HG03139 (cell line): ENCODE measurements around the gene PROM2.
"Not testable (repeated sequence)": the region's sequence is repeated elsewhere in the genome, so short reads cannot be mapped to it uniquely, and the experiment has no call there.

Experiments used
- ATAC-seq: cut with Tn5 transposase; IDR thresholded peaks from one replicate; pipeline ENCODE4 v1.9.1; 2021; ENCODE audit not compliant: unreplicated experiment

Gene PROM2, protein sequence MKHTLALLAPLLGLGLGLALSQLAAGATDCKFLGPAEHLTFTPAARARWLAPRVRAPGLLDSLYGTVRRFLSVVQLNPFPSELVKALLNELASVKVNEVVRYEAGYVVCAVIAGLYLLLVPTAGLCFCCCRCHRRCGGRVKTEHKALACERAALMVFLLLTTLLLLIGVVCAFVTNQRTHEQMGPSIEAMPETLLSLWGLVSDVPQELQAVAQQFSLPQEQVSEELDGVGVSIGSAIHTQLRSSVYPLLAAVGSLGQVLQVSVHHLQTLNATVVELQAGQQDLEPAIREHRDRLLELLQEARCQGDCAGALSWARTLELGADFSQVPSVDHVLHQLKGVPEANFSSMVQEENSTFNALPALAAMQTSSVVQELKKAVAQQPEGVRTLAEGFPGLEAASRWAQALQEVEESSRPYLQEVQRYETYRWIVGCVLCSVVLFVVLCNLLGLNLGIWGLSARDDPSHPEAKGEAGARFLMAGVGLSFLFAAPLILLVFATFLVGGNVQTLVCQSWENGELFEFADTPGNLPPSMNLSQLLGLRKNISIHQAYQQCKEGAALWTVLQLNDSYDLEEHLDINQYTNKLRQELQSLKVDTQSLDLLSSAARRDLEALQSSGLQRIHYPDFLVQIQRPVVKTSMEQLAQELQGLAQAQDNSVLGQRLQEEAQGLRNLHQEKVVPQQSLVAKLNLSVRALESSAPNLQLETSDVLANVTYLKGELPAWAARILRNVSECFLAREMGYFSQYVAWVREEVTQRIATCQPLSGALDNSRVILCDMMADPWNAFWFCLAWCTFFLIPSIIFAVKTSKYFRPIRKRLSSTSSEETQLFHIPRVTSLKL

DNA sequence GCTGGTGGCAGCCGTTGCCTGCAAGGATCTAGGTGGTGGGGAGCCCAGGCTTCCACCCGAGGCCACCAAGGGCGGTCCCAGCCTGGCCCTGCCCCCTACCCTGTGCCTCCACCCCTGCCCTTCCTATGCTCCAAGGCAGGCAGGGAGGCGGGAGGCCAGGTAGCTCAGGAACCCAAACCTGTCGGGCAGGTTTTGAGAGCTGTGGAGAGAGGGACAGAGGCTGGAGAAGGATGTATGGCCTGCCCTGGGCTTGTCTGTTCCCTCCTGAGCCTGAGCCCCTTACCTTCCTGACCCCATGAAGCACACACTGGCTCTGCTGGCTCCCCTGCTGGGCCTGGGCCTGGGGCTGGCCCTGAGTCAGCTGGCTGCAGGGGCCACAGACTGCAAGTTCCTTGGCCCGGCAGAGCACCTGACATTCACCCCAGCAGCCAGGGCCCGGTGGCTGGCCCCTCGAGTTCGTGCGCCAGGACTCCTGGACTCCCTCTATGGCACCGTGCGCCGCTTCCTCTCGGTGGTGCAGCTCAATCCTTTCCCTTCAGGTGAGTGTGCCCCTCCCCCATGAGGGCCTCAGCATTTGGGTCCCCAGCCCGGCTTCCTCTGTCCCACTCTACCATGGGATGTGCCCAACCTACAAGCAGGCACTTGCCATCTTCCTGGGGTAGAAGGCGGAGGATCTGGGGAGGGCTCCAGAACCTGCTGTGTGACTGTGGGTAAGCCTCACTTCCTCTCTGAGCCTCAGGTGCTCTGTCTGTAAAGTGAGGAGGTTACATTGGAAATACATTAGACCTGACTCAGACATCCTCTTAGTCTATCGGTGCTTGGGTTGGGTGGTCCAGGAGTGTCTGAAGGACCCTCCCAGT lies at the start of gene PROM2:
PROM2 (plus strand) TSS at position 159 of the 860 bp plus-strand sequence; CDS start at position 296, 137 bp downstream.
- ATAC-seq = no peak

DNA sequence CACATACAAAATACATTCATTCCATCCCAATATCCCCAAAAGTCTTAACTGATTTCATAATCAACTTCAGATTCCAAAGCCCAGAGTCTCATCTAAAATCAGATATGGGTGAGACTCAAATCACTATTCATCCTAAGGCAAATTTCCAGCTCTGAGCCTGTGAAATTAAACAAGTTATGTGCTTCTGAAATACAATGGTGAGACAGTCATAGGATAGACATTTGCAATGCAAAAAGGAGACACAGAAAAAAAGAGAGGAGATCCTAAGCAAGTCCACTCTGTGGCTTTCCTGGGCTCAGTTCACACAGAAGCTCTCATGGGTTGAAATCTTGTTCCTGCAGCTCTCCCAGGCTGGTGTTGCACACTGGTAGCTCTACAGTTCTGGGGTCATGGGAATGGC lies 48.6 kb upstream of the PROM2 start:
- ATAC-seq = no peak

DNA sequence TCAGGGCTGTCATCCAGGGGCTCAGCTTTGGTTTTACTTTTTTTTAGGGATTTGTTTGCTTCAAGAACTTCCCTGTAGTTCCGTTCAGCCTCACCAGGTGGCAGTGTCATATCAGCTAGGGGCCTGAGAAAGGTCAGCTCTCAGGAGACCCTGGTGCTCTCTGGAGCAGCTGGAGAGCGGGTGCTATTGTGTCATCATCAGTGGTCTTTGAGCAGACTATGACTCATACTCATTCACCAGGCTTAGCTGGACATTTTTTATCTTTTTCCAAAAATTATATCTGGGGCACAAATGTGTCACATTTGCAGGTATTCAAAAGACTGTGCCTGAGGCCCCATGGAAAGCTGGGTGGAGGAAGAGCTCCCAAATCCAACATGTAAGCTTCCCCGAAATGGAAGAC lies 42.5 kb upstream of the PROM2 start:
- ATAC-seq = no peak

DNA sequence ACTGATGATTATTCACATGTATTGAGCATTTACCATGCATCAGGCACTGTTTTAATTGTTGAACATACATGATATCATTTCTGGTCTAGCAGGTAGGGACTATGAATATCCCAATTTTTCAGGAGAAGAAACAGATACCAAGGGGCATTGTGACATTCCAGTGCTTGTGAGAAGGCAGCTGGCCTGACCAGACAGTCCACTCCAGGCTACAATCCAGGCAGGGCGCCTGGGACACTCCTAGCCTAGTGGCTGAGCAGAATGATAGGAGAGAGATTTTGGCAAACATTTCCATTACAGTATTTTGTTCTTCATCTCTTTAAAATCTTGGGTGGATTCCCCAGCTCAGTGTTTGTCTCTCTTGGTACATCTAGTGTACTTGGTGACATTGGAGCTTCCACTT lies 42.0 kb upstream of the PROM2 start:
- ATAC-seq = no peak

DNA sequence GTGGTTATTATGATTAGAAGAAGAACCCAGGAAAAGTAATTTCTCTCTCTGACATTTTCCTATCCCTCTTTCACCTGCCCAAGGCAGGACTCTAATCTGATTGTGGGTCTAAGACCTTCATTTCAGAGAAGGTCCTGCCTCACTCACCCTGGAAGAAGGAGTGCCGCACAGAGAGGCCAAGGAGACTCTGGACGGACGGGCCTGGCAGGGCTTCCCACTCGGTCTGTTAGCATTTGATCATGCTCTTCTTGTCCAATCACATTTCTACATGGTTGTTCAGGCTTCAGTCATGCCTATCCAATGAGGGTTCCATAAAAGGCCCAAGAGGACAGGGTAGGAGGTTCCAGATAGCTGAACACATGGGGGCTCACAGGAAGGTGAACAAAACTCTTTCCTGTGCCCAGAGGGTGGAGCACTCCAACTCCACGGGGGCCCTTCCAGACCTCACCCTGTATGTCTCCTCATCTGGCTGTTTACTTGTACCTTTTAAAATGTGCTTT lies 39.9 kb upstream of the PROM2 start:
- ATAC-seq = no peak

DNA sequence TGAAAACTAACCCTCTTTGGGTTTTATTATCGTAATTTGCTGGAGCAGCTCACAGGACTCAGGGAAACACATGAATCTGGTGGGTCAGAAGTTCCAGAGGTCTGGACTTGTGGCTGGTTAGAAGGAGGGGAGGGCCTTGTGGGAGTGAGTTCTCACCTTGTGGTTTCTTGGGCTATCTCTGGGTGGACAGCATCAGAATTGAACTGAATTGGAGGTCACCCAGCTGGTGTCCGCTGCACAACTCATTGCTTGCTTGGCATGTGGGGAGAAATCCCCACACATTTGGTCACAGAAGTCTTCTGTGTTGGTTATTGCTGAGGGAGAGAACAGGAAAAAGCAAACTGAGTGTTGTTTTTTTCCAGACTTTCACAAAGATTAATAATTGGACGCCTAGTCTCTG lies 39.4 kb upstream of the PROM2 start:
- no peak for ATAC-seq

DNA sequence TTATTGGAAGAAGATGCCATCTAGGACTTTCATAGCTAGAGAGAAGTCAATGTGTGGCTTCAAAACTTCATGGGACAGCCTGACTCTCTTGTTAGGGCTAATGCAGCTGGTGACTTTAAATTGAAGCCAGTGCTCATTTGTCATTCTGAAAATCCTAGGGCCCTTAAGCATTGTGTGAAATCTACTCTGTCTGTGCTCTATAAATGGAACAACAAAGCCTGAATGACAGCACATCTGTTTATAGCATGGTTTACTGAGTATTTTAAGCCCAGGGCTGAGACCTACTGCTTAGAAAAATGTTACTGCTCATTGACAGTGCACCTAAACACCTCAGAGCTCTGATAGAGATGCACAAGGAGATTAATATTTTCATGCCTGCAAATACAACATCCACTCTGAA lies 36.1 kb upstream of the PROM2 start:
- no peak for ATAC-seq

DNA sequence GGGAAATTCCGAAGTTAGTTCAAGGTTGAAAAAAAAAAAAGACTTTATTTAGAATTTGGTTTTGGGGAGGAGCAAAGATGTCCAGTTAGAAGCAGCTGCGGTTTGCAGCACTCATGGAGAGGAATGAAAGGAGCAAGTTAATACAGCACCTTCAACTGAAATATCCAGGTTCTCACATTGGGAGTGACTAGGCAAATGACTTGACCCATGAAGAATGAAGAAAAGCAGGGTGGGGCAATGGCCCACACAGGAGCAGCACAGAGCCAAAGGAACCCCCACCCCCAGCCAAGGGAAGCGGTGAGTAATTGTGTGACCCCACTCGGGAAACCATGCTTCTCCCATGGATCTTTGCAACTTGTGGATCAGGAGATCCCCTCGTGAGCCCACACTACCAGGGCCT lies 34.2 kb upstream of the PROM2 start:
- ATAC-seq = no peak

DNA sequence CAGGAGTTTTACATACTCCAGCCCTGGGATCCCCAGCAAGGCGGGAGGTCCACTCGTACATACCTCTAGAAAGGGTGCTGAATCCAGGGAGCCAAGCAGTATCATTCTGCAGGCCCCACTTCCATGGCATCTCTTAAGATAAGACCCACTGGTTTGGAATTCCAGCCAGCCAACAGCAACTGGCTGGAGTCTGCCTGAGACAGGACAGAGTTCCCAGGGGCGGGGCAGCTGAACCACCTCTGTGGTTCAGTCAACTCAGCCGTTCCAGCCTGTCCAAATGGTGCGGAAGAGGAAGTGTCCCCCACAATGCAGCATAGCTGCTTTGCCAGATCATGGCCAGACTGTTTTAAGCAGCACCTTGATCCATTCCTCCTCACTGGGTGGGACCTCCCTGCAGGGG lies 33.7 kb upstream of the PROM2 start:
- ATAC-seq = no peak

DNA sequence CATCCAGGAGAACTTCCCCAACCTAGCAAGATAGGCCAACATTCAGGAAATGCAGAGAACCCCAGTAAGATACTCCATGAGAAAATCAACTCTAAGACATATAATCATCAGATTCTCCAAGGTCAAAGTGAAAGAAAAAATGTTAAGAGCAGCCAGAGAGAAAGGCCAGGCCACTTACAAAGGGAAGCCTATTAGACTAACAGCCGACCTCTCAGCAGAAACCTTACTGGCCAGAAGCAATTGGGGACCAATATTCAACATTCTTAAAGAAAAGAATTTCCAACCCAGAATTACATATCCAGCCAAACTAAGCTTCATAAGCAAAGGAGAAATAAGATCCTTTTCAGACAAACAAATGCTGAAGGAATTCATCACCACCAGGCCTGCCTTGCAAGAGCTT lies 32.2 kb upstream of the PROM2 start:
- ATAC-seq = not testable (repeated sequence)

DNA sequence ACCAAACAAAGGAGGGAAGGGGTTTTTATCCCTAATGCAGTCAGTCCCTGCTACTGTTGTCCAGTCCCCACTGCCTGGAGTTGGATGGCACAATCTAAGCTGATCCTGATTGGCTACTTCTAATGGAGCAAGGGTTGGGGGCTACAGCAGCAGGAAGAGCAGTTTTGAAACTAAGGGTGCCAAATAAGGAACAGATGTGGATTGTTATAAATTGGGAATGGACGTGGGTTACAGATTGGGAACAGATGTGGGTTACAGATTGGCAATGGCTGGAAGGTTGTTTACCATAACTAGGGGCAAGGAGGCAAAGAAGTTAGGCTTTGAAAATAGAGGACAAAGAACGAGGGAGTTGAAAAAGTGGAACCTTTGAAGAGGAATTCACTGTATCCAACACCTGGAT lies 16.0 kb upstream of the PROM2 start:
- no peak for ATAC-seq

DNA sequence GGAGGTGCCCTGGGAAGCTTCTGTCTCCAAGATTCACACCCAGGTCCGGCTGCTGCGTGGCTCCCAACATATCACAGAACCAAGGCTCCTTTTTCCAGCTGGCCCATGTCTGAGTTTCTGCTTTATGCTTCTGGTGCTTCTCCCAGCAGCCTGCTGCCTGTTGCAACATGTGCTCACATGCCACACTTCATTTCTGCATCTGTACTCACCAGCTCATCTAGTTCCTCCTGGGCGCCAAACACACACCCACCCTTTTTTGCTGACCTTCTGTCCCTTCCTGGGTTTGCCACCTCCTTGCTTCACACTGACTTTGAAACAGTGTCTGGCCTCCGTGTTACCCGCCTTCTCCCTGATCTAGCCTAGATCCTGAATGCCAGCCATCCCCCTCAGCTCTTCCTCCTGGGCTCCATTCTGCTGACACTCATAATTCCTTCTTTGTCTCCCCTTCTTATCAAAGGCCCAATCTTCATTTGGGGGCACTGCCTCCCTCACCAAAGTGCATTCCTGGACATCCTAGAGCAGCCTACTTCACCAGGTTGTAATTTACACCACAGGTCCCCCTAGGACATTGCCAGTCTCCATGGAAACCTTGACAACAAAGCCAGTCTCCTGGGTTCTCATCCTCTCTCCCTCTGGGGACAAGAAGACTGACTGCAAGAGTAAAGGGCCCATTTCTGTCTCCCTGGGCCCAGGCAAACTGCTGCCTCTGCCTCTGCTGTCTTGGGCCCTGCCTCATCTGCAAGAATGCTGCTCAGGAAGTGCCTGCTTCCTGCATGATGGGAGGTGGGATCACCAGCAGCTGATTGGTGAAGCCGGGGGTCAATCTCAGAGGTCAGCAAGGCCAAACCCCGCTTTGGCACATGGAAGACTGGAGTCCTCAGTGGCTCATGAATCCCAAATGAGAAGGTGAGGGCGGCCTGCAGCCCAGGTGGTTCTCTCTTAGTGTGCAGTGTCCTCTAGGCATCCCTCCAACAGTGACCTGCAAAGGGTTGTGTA lies 13.9 kb upstream of the PROM2 start:
- no peak for ATAC-seq

DNA sequence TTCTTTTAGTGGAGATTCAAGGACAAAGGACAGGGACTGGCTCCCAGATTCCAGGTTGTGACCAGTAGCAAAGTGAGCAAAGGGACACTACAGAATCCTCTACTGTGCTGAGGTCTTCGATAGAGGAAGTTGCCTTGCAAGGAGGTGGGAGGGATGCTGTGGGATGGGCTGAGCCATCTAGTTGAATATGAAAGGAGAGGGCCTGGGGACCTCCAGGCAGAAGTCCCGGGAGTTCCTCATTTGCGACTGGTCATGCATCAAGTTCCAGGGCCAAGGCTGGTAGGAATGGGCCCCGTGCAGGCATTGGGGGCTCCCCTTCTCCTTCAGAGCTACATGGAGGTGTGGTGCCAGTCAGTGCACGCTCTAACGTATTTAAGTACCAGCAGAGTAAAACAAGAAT lies 12.6 kb upstream of the PROM2 start:
- ATAC-seq = no peak

DNA sequence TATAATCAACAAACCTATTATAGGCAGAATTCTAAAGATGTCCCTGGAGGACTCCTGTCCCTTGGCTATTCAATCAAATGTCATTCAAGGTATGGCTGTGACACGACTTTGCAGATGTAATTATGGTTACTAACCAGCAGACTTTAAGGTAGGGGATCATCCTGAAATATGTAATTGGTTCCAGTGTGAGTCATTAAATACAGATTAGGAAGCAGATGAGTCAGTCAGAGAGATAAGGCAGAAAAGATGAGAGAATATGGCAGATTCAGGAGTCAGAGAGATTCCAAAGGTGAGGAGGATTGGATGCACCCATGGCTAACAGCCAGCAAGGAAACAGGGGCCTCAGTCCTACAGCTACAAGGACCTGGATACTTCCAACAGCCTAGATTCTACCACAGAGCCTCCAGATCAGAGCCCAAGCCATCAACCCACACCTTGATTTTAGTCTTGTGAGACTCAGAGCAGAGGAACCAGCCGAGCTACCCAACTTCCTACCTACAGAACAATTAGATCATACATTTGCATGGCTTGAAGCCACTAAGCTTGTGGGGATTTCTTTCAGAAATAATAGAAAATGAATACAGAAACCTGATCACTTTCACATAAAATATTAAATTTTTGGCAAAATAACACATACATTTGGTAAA lies 11.2 kb upstream of the PROM2 start:
- no peak for ATAC-seq

DNA sequence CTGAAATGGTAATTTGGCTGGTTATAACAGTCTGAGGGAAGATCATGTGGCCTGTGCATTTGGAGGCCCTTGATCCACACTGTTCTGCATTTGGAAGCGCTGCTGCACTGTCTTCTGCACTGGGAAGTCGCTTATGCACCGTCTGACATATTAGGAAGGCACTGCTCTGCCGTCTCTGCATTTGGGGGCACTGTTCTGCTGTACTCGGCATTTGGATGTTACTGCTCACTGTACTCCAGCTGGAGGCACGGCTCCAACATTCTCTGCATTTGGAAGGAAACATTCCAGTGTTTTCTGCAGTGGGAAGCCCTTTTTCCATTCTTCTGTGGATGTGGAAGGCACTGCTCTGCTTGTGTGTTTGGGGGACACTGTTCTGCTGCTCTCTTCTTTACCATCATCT lies 9.6 kb upstream of the PROM2 start:
- no peak for ATAC-seq

DNA sequence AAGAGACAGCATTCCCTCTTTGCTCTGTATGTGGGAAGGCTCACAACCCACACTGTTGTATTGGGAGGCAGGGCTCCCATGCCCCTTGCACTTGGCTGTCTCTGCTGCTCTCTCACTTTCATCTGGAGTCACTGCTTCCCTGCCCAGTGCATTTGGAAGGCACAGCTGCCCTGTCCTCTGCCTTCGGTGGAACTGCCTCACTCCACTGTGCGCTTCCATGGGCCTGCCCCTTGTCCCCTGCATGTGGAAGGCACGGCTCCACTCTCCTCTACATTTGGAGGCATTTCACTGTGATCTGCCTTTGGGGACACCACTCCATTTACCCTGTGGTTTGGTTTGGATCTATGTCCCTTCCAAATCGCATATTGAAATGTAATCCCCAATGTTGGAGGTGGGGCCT lies 9.1 kb upstream of the PROM2 start:
- no peak for ATAC-seq

DNA sequence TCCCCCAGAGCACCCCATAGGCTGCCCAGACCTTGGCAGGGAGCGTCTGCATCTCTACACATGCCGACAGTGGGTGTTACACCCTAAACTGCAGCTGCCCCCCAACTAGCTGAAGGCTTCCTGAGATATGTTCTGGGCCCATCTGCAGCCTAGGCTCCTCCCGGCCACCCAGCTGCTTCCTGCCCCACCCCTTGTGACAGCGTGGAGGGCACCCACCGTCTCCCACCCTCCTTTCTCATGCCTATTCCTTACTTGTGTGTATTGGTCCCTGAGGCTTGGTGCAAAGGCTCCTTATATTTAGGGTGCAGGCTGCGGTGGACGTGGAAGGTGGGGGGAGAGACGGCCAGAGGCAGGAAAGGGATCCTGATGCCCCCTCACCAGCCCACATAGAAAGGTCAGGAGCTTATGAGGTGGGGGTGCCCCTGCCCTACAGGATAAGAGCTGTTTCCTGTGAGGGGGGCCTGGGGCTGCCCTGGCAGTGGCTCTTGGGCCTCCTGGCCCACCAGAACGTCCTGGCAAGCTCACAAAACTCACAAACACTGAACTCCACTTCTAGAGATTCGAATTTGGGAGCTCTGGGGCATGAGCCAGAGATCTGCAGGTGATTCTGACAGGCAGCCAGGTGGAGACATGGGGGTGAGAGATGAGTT lies 7.3 kb upstream of the PROM2 start:
- no peak for ATAC-seq

DNA sequence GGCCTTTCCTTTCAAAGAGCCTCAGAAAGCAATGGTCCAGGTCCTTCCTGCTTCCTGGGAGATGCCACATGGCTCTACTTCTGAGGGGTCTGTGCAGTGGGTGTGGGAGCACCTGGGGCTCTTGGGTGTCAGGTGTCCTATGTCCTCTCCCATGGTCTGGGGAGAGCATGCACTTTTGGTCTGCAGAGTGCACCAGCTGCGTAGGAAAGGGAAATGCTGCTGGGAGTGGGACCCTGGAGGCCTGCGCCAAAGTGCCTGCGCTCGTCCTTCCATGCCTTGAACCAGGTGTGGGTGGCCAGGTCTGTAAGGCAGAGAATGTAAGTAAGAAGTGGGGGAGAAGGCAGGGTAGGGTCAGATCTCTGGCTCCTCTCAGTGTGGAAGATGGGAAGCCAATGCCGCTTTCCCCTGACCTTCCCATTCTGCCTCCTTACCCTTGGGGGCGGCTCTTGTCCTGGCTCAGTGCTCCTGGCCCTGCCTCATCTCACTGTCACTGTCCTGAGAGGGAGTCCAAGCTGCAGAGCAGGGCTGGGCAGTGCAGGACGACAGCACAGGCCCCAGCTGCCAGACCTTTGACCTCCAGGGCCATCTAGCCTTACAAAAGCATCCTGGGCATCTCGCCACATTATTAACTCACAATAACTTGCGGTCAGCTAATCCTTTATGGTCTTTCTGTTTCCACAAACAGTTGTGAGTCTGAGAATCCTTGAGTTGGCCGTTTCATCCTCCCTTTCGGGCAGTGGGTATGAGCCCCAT lies 6.6 kb upstream of the PROM2 start:
- ATAC-seq = no peak
